ENCODE results near the gene DOCK6.
A peak's percentile ranks its signal among the peaks of the same experiment; 100 is the strongest.
"Not testable (repeated sequence)": the region's sequence is repeated elsewhere in the genome, so short reads cannot be mapped to it uniquely, and the experiment has no call there.

The DOCK6 gene

GRCh38 chr19:11181488-11181887 lies 80.8 kb downstream of the DOCK6 start:
- Histone ChIP-seq H4K8ac (ENCODE audit: low read depth, low read length) (no peak overlapping the region), H3K14ac (ENCODE audit: low read length) (no peak overlapping the region), H2AK5ac (ENCODE audit: low read length) (no peak overlapping the region), H4K91ac (ENCODE audit: low read depth, low read length) (no peak overlapping the region), H3K79me2 (ENCODE audit: control insufficient read depth, insufficient read depth, low read length, poor library complexity) (no peaks in the 10 kb centered on the region), H3K36me3 (ENCODE audit: control insufficient read depth in 1 of 2, insufficient read depth in 2 of 2, low read length in 2 of 2) (peaks cover 21 to 24% of the 10 kb centered on the region in 2 experiments), H2BK5ac (ENCODE audit: low read depth, low read length, poor library complexity) (no peak overlapping the region), H2AFZ (ENCODE audit: insufficient read depth, low read length, poor library complexity) (no peak overlapping the region), H3K4me1 (ENCODE audit: control insufficient read depth in 1 of 2, insufficient read depth in 2 of 2, low read length in 2 of 2) (peaks cover 0 to 6% of the 10 kb centered on the region in 2 experiments), H3K23ac (ENCODE audit: low read length) (no peak overlapping the region), H3K4me2 (ENCODE audit: low read length) (no peak overlapping the region), H3K18ac (ENCODE audit: low read length) (no peak overlapping the region), H3K27ac (ENCODE audit: low read depth, low read length) (no peak overlapping the region), H3K9me3 (ENCODE audit: insufficient read depth, low read depth, low read length) (peaks cover 2% of the 10 kb centered on the region), H3K4ac (ENCODE audit: low read depth, low read length) (no peak overlapping the region), H2BK12ac (ENCODE audit: low read length) (no peak overlapping the region), H3K27me3 (ENCODE audit: insufficient read depth, low read length) (no peaks in the 10 kb centered on the region), H3K79me1 (ENCODE audit: low read length) (no peaks in the 10 kb centered on the region), H4K12ac (ENCODE audit: low read depth, low read length) (no peak overlapping the region), H3K9ac (ENCODE audit: low read length) (no peak overlapping the region), H2BK120ac (ENCODE audit: insufficient read depth, low read length, poor library complexity) (no peak overlapping the region), H3K4me3 (ENCODE audit: low read depth, low read length) (no peak overlapping the region)
- no peak for DNase-seq
- no CpG with 5 or more reads among the region's 4 CpGs for WGBS (ENCODE audit: extremely low coverage, insufficient coverage, insufficient read length)

DNA sequence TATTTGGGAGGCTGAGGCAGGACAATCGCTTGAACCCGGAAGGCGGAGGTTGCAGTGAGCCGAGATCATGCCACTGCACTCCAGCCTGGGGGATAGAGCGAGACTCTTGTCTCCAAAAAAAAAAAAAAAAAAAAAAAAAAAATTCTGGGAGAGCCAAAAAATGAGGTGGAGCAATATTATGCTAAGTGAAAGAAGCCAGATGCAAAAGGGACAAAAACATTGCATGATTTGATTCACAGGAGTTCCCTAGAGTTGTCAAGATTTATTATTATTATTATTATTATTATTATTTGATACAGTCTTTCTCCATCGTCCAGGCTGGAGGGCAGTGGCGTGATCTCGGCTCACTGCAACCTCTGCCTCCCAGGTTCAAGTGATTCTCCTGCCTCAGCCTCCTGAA lies 81.3 kb downstream of the DOCK6 start:
- H3K9ac ChIP-seq (ENCODE audit: low read length); H2BK5ac ChIP-seq (ENCODE audit: low read depth, low read length, poor library complexity); H3K4me1 ChIP-seq (ENCODE audit: control insufficient read depth in 1 of 2, insufficient read depth in 2 of 2, low read length in 2 of 2); H3K4me2 ChIP-seq (ENCODE audit: low read length); H3K27ac ChIP-seq (ENCODE audit: low read depth, low read length); H3K79me2 ChIP-seq (ENCODE audit: control insufficient read depth, insufficient read depth, low read length, poor library complexity); H4K8ac ChIP-seq (ENCODE audit: low read depth, low read length); H2AFZ ChIP-seq (ENCODE audit: insufficient read depth, low read length, poor library complexity); H3K4me3 ChIP-seq (ENCODE audit: low read depth, low read length); H2BK120ac ChIP-seq (ENCODE audit: insufficient read depth, low read length, poor library complexity); H3K23ac ChIP-seq (ENCODE audit: low read length); H4K91ac ChIP-seq (ENCODE audit: low read depth, low read length); H3K27me3 ChIP-seq (ENCODE audit: insufficient read depth, low read length); H3K14ac ChIP-seq (ENCODE audit: low read length); DNase-seq; H4K12ac ChIP-seq (ENCODE audit: low read depth, low read length); H3K79me1 ChIP-seq (ENCODE audit: low read length); H2BK12ac ChIP-seq (ENCODE audit: low read length); H3K4ac ChIP-seq (ENCODE audit: low read depth, low read length); H3K9me3 ChIP-seq (ENCODE audit: insufficient read depth, low read depth, low read length); H3K18ac ChIP-seq (ENCODE audit: low read length); H2AK5ac ChIP-seq (ENCODE audit: low read length): not testable (repeated sequence)
- WGBS (ENCODE audit: extremely low coverage, insufficient coverage, insufficient read length), result no CpG with 5 or more reads among the region's 8 CpGs
- H3K36me3 ChIP-seq (ENCODE audit: control insufficient read depth in 1 of 2, insufficient read depth in 2 of 2, low read length in 2 of 2), result peaks cover 22 to 28% of the 10 kb centered on the region in 2 experiments

GRCh38 chr19:11180346-11180745 lies 82.0 kb downstream of the DOCK6 start:
- Histone ChIP-seq H3K79me1 (ENCODE audit: low read length) (no peaks in the 10 kb centered on the region), H2AK5ac (ENCODE audit: low read length) (no peak overlapping the region), H3K79me2 (ENCODE audit: control insufficient read depth, insufficient read depth, low read length, poor library complexity) (no peaks in the 10 kb centered on the region), H3K4ac (ENCODE audit: low read depth, low read length) (no peak overlapping the region), H3K4me2 (ENCODE audit: low read length) (no peak overlapping the region), H3K4me1 (ENCODE audit: control insufficient read depth in 1 of 2, insufficient read depth in 2 of 2, low read length in 2 of 2) (peaks cover 0 to 6% of the 10 kb centered on the region in 2 experiments), H4K91ac (ENCODE audit: low read depth, low read length) (no peak overlapping the region), H2BK12ac (ENCODE audit: low read length) (no peak overlapping the region), H3K9ac (ENCODE audit: low read length) (no peak overlapping the region), H2BK120ac (ENCODE audit: insufficient read depth, low read length, poor library complexity) (no peak overlapping the region), H3K23ac (ENCODE audit: low read length) (no peak overlapping the region), H2BK5ac (ENCODE audit: low read depth, low read length, poor library complexity) (no peak overlapping the region), H3K27me3 (ENCODE audit: insufficient read depth, low read length) (no peaks in the 10 kb centered on the region), H4K8ac (ENCODE audit: low read depth, low read length) (no peak overlapping the region), H3K9me3 (ENCODE audit: insufficient read depth, low read depth, low read length) (peaks cover 2% of the 10 kb centered on the region), H4K12ac (ENCODE audit: low read depth, low read length) (no peak overlapping the region), H3K14ac (ENCODE audit: low read length) (no peak overlapping the region), H3K18ac (ENCODE audit: low read length) (no peak overlapping the region), H3K4me3 (ENCODE audit: low read depth, low read length) (no peak overlapping the region), H3K36me3 (ENCODE audit: control insufficient read depth in 1 of 2, insufficient read depth in 2 of 2, low read length in 2 of 2) (peaks cover 22 to 29% of the 10 kb centered on the region in 2 experiments), H3K27ac (ENCODE audit: low read depth, low read length) (no peak overlapping the region), H2AFZ (ENCODE audit: insufficient read depth, low read length, poor library complexity) (no peak overlapping the region)
- no peak for DNase-seq
- no CpG with 5 or more reads among the region's 8 CpGs for WGBS (ENCODE audit: extremely low coverage, insufficient coverage, insufficient read length)

DNA sequence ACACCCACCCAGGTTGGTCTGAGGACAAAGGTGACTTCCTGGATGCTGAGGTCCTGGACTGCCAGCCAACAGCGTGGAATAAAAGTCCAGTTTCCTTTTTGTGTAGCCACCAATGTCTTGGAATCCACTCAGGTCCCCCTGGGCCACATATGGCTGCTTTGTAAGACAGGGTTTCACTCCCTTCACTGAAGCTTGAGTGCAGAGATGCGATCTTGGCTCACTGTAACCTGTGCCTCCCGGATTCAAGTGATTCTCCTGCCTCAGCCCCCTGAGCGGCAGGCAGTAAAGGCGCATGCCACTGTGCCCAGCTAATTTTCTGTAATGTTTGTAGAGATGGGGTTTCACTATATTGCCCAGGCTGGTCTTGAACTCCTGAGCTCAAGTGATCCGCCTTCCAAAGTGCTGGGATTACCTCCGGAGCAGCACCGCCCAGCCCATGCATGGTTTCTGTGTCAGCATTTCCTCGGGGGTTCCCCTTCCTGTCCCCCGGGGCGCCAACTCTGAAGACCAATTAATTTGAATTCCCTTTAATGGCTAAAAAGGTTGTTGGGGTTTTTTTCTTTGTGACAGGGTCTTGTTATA lies 82.5 kb downstream of the DOCK6 start:
- H2AFZ ChIP-seq (ENCODE audit: insufficient read depth, low read length, poor library complexity), result no peak overlapping the region
- H3K4me3 ChIP-seq (ENCODE audit: low read depth, low read length), result no peak overlapping the region
- H3K23ac ChIP-seq (ENCODE audit: low read length), result no peak overlapping the region
- H3K4me2 ChIP-seq (ENCODE audit: low read length), result no peak overlapping the region
- no peaks in the 10 kb centered on the region for H3K27me3 ChIP-seq (ENCODE audit: insufficient read depth, low read length)
- H4K91ac ChIP-seq (ENCODE audit: low read depth, low read length), result no peak overlapping the region
- no CpG with 5 or more reads among the region's 11 CpGs for WGBS (ENCODE audit: extremely low coverage, insufficient coverage, insufficient read length)
- H3K79me2 ChIP-seq (ENCODE audit: control insufficient read depth, insufficient read depth, low read length, poor library complexity), result no peaks in the 10 kb centered on the region
- H2BK120ac ChIP-seq (ENCODE audit: insufficient read depth, low read length, poor library complexity), result no peak overlapping the region
- no peak overlapping the region for H3K14ac ChIP-seq (ENCODE audit: low read length)
- no peak for DNase-seq
- H4K12ac ChIP-seq (ENCODE audit: low read depth, low read length), result no peak overlapping the region
- no peak overlapping the region for H3K4ac ChIP-seq (ENCODE audit: low read depth, low read length)
- no peak overlapping the region for H2AK5ac ChIP-seq (ENCODE audit: low read length)
- H3K4me1 ChIP-seq (ENCODE audit: control insufficient read depth in 1 of 2, insufficient read depth in 2 of 2, low read length in 2 of 2), result peaks cover 0 to 6% of the 10 kb centered on the region in 2 experiments
- H2BK12ac ChIP-seq (ENCODE audit: low read length), result no peak overlapping the region
- no peak overlapping the region for H3K27ac ChIP-seq (ENCODE audit: low read depth, low read length)
- H4K8ac ChIP-seq (ENCODE audit: low read depth, low read length), result peak overlapping the region; percentile 23
- H3K9ac ChIP-seq (ENCODE audit: low read length), result no peak overlapping the region
- peaks cover 18 to 27% of the 10 kb centered on the region in 2 experiments for H3K36me3 ChIP-seq (ENCODE audit: control insufficient read depth in 1 of 2, insufficient read depth in 2 of 2, low read length in 2 of 2)
- H3K9me3 ChIP-seq (ENCODE audit: insufficient read depth, low read depth, low read length), result peaks cover 2% of the 10 kb centered on the region
- H3K79me1 ChIP-seq (ENCODE audit: low read length), result no peaks in the 10 kb centered on the region
- no peak overlapping the region for H3K18ac ChIP-seq (ENCODE audit: low read length)
- H2BK5ac ChIP-seq (ENCODE audit: low read depth, low read length, poor library complexity), result no peak overlapping the region
